H1 (cell line): ENCODE measurements around the gene TC2N.

ENCODE experiments used
- CTCF ChIP-seq, 3 experiments: IDR thresholded peaks; 1 replicate in 2 of 3; 2 replicates in 1 of 3; pipeline versions ENCODE4 v1.5.1 to v1.6.1; 2011; ENCODE audit warnings: low read length in 3 of 3, mild to moderate bottlenecking in 3 of 3, inconsistent platforms in 2 of 3, low read depth in 1 of 3, moderate library complexity in 1 of 3; ENCODE audit not compliant: insufficient read depth in 1 of 3; ENCODE audit errors: control extremely low read depth in 1 of 3
- EZH2 ChIP-seq: fragments of 200-600 bp; sonication (generic); IDR thresholded peaks from 2 replicates; pipeline ENCODE4 v1.7.1; 2012; ENCODE audit warnings: low read depth, mild to moderate bottlenecking, moderate library complexity, low read length, inconsistent platforms; ENCODE audit not compliant: severe bottlenecking
- YY1 ChIP-seq: IDR thresholded peaks from 2 replicates; pipeline ENCODE4 v1.6.1; 2011; ENCODE audit warnings: low read depth, mild to moderate bottlenecking, low read length

- TF ChIP-seq CTCF (IDR thresholded peaks at IDR 0.05; ENCODE audit: control extremely low read depth in 1 of 3, insufficient read depth in 1 of 3, low read depth in 1 of 3, low read length in 3 of 3), result no peak
- no peak for TF ChIP-seq EZH2
- TF ChIP-seq YY1, result no peak
Observed at GRCh38 chr14:91882776-91883175, 15.4 kb upstream of the TC2N start.
